HEK293 (cell line): Measurements from ENCODE around the gene ALLC.

Experiments used
- CTCF ChIP-seq: fragments of 450-650 bp; formaldehyde crosslinking; IDR thresholded peaks from 2 replicates; pipeline ENCODE4 v1.5.1; 2016; ENCODE audit warnings: missing biosample characterization, missing genetic modification characterization
- REST ChIP-seq: fragments of 450-650 bp; formaldehyde crosslinking; IDR thresholded peaks from 2 replicates; pipeline ENCODE4 v1.5.1; 2016; ENCODE audit warnings: missing biosample characterization, missing genetic modification characterization
- ZNF10 ChIP-seq: fragments of 450-650 bp; formaldehyde crosslinking; IDR thresholded peaks from 2 replicates; pipeline ENCODE4 v1.5.1; 2017; ENCODE audit warnings: missing biosample characterization, missing genetic modification characterization

DNA sequence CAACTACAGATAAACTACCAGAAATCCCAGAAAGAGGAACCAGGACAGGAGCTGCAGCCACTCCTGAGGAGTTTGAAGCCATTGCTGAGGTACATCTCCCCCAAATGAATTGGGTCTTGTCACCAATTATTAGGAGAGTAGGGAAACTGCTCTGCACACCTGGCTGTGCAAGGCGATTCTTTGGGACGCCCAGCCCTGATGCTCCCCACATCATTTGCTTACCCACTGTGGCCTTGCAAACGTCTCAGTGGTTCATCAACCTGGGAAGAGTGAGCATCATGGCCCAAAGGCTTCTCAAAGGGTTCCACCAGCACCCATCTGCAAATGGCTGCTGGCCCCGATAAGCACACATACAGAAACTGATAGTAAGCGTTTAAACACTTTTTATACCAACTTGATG is 23.6 kb downstream of the ALLC start:
- TF ChIP-seq ZNF10 (tag by site-specific recombination) (no peak), REST (no peak), CTCF (tag by site-specific recombination) (no peak)
